GM21390 (cell line): ENCODE data around the gene ERFE.
"Not testable (repeated sequence)": the region's sequence is repeated elsewhere in the genome, so short reads cannot be mapped to it uniquely, and the experiment has no call there.

Experiments
- ATAC-seq: cut with Tn5 transposase; IDR thresholded peaks from one replicate; pipeline ENCODE4 v1.9.1; 2021; ENCODE audit not compliant: unreplicated experiment

ERFE gene

DNA sequence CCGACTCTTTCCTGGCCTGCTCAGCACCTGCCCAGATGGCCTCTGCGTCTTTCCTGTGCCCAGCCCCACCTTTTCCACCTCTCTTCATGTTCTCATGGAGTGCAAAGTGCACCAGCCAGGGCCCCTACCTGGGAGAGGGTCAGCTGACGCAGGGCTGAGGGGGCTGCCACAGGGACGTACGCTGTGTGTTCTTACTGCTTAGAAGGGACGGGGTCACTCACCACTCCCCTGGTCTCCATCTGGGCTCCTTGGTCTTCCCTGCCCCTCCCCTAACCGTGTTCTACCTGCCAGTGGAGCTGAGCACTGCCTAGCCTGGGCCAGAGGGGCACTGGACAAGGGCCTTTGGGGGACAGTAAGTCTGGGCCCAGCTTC is 8.6 kb downstream of the ERFE start:
- no peak for ATAC-seq

GRCh38 chr2:238167761-238168160 is 9.0 kb downstream of the ERFE start:
- no peak for ATAC-seq

- no peak for ATAC-seq
Observed at GRCh38 chr2:238168196-238169047, 9.7 kb downstream of the ERFE start.

- ATAC-seq = no peak
Observed at GRCh38 chr2:238169048-238169707, 10.4 kb downstream of the ERFE start.

DNA sequence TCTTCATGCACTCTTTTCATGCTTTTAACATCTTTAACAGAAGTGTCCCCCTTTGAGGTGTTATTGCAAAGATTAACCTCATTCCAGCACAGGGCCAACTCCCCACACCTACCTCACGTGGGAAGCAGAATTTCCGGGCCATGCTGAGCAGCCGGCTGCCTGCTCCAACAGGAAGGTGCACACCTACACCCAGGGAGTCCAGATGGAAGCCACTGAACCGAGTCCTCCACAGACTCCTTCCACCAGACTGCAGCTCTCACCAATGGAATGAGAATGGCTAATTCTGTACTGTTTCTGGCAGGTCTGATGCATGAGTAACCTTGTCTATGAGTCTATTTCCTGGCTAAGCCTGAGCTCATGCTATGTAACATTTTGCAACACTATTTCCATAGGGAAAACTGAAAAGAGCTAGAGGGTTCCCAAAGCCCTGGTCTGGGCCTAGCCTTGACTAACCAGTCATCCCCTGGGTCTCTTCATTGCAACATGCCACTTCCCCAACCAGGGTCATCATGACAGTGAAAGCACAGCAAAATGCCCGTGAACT is 11.0 kb downstream of the ERFE start:
- ATAC-seq = no peak

DNA sequence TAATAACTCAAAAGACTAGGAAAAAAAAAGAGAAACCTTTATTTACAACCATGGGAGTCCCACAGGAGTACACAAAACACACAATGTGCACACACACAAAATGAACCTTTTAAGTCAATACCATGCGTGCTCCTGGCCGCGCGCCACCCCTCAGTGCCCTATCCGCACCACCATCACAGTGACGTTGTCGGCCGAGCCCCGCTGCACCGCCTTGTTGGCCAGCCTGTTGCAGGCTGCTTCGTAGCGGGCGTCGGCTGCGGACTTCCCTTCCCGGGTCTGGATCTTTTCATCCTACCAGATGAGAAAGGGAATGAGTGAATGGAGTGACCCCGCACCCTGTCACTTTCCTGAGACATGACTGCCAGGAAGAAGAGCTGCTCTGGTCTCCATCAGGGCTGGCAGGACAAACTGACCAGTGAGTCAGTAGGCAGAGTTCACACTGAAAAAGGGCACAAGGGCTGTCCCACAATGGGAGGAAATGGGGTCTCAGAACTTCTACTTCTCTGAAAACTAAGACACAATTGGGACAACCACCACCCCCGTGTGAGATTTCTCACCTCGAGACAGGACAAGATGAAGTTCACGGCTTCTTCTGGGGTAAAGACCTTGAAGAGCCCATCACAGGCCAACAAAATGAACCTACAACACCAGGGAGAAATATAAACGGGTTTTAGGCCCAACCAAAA is 11.8 kb downstream of the ERFE start:
- ATAC-seq = no peak

DNA sequence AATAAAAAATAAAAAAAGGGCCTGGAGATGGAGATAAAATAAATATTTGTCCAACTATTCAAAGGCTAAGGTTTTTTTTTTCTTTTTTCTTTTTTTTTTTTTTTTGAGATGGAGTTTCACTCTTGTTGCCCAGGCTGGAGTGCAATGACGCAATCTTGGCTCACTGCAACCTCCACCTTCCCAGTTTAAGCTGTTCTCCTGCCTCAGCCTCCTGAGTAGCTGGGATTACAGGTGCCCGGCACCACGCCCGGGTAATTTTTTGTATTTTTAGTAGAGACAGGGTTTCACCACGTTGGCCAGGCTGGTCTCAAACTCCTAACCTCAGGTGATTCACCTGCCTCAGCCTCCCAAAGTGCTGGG is 12.3 kb downstream of the ERFE start:
- ATAC-seq = not testable (repeated sequence)

- ATAC-seq = no peak
Observed at GRCh38 chr2:238171575-238172187, 12.9 kb downstream of the ERFE start.

- no peak for ATAC-seq
Observed at GRCh38 chr2:238172439-238172838, 13.7 kb downstream of the ERFE start.

DNA sequence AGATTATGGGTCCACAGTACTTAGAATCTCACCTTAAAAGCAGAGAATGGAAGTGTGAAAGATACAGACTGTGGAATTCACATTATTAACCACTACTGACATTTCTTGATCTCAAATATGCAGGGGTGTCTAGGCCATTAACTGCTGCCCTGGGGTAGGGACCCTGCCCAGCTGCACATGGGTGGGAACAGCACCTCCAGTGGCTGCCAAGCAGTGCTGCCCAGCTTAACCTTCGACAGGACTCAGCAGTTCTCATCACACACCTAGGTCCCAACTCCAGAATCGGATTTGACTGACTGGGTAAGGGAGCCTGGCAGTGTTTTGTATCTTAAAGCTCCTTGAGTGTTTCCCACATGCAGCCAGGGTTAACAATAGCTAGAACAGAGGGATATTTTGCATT is 14.9 kb downstream of the ERFE start:
- ATAC-seq = no peak

- no peak for ATAC-seq
Observed at GRCh38 chr2:238174291-238174690, 15.5 kb downstream of the ERFE start.

GRCh38 chr2:238174701-238175100 is 15.9 kb downstream of the ERFE start:
- ATAC-seq = no peak

DNA sequence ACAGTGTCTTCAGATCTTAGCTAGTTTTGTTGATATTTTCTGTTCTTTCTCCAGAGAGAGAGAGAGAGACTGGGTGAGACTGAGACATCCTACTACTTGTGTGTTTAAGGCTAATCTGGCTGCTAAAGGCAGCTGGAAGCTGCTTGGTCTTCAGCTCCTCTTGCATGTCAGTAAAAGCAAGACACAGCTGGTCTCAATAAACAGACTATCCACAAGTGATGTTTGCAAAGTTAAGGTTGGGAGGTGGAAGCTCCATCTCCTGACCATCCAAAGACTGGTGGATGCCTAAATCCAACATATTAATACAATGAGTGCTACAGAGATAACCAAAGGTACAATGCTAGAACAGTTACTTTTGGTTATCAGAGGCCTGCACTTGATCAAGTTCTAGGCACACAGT is 17.8 kb downstream of the ERFE start:
- no peak for ATAC-seq

- no peak for ATAC-seq
Observed at GRCh38 chr2:238180554-238180953, 21.8 kb downstream of the ERFE start.

DNA sequence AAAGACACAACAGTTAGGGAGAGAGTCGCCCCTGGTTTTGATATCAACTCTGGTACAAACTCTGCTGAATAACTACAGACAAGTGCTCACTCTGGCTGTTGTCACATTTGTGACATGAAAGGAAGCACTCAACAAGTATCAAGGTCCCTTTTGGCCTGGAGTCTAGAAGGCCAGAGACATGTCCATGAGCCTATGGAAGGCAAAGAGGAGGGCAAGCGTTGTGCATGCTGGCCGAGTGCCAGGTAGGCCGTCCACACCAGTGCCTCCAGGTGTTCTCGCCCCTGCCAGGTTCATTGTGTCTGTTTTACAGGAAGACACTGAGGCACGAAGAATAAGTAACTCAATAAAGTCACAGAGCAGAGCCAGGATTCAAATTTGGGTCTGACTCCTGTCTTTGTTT is 23.6 kb downstream of the ERFE start:
- no peak for ATAC-seq

- ATAC-seq = no peak
Observed at GRCh38 chr2:238183821-238184220, 25.1 kb downstream of the ERFE start.

GRCh38 chr2:238187618-238188548 is 29.1 kb downstream of the ERFE start:
- ATAC-seq = no peak

DNA sequence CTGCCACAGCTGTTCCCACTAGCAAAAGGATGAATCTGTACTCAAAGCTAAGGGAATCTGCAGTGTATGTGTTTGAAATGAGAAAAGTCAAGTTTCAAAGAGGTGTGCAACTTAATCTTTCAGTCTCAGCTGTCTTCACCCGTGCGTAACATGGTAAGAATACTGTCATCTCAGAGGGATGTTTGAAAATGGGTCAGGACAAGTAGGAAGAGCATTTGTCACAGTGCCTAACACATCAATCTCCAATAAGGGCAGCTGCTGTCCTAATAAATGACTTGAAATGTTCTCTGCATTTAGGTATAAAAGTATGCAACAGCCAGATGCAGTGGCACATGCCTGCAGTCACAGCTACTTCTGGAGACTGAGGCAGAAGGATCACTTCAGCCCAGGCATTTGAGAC is 31.7 kb downstream of the ERFE start:
- no peak for ATAC-seq

DNA sequence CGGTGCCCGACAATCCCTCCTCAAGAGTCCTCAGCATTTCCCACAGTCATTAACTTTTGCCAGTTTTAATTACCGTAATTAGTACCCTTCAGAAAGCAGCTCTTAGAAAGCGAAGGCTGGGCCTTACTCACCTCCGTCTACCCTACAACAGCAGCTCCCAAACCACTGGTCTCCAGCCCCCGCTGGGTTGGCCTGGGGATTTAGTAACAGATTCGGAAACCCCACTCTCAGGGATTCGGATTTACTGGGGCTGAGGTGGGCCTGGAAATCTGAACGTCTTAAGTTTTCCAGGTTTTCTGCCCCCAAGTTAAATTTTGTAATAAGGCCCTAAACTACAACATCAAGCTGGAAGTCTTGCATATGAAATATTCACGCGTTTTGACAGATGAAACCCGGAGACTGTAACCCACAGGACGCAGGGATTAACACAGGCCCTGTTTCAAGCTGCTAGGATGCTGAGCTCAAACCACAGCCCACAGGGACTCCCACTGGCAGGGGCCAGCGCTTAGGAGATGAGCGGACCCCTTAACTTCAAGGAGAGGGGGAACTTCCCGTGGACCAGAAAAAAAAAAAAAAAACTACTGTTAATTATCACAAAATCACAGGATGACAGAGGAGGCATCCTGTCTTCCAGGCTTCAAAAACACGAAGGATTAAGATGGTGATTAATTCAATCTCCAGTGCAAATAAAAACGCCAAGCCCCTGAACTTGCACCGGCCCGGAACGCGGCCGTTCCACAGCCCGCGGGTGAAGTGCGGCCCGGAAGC is 43.7 kb downstream of the ERFE start:
- ATAC-seq = no peak
